Measurements from ENCODE around the gene MOB3C.

MOB3C gene

GRCh38 chr1:46638921-46639320 lies 22.3 kb upstream of the MOB3C start:
- no peak for DNase-seq (ENCODE audit: low spot score)

GRCh38 chr1:46637444-46638083 lies 21.0 kb upstream of the MOB3C start:
- no peak for DNase-seq (ENCODE audit: low spot score)

- no peak for DNase-seq (ENCODE audit: low spot score)
Measured at GRCh38 chr1:46635205-46635604, 18.6 kb upstream of the MOB3C start.

- no peak for DNase-seq (ENCODE audit: low spot score)
Measured at GRCh38 chr1:46630719-46631118, 14.1 kb upstream of the MOB3C start.

- DNase-seq (ENCODE audit: low spot score) = no peak
Measured at GRCh38 chr1:46623743-46624644, 7.4 kb upstream of the MOB3C start.

GRCh38 chr1:46622344-46622743 lies 5.7 kb upstream of the MOB3C start:
- DNase-seq (ENCODE audit: low spot score) = peak; percentile 66

- no peak for DNase-seq (ENCODE audit: low spot score)
Measured at GRCh38 chr1:46621930-46622329, 5.3 kb upstream of the MOB3C start.

GRCh38 chr1:46619656-46620258 lies 3.1 kb upstream of the MOB3C start:
- DNase-seq (ENCODE audit: low spot score) = no peak

GRCh38 chr1:46618754-46619415 lies 2.3 kb upstream of the MOB3C start:
- DNase-seq (ENCODE audit: low spot score) = no peak

GRCh38 chr1:46617833-46618232 lies 1.2 kb upstream of the MOB3C start:
- DNase-seq (ENCODE audit: low spot score) = no peak

- no peak for DNase-seq (ENCODE audit: low spot score)
Measured at GRCh38 chr1:46617108-46617800, 643 bp upstream of the MOB3C start.

GRCh38 chr1:46615735-46616134 lies 876 bp downstream of the MOB3C start:
- no peak for DNase-seq (ENCODE audit: low spot score)

GRCh38 chr1:46615088-46615487 lies 1.5 kb downstream of the MOB3C start:
- no peak for DNase-seq (ENCODE audit: low spot score)

GRCh38 chr1:46614604-46614984 lies 2.0 kb downstream of the MOB3C start:
- no peak for DNase-seq (ENCODE audit: low spot score)

GRCh38 chr1:46613661-46614603 lies 2.7 kb downstream of the MOB3C start:
- no peak for DNase-seq (ENCODE audit: low spot score)

- DNase-seq (ENCODE audit: low spot score) = no peak
Measured at GRCh38 chr1:46612937-46613660, 3.5 kb downstream of the MOB3C start.

GRCh38 chr1:46611691-46612221 lies 4.9 kb downstream of the MOB3C start:
- DNase-seq (ENCODE audit: low spot score) = no peak

- DNase-seq (ENCODE audit: low spot score) = no peak
Measured at GRCh38 chr1:46607345-46608130, 9.1 kb downstream of the MOB3C start.
